Measurements from ENCODE around the gene PREX1.

Gene PREX1

GRCh38 chr20:48809673-48810072, 18.1 kb downstream of the PREX1 start:
- DNase-seq (ENCODE audit: low spot score), result no peak

- DNase-seq (ENCODE audit: low spot score), result peak; percentile 73
These were observed 19.3 kb downstream of the PREX1 start for GRCh38 chr20:48808382-48809034.

DNA sequence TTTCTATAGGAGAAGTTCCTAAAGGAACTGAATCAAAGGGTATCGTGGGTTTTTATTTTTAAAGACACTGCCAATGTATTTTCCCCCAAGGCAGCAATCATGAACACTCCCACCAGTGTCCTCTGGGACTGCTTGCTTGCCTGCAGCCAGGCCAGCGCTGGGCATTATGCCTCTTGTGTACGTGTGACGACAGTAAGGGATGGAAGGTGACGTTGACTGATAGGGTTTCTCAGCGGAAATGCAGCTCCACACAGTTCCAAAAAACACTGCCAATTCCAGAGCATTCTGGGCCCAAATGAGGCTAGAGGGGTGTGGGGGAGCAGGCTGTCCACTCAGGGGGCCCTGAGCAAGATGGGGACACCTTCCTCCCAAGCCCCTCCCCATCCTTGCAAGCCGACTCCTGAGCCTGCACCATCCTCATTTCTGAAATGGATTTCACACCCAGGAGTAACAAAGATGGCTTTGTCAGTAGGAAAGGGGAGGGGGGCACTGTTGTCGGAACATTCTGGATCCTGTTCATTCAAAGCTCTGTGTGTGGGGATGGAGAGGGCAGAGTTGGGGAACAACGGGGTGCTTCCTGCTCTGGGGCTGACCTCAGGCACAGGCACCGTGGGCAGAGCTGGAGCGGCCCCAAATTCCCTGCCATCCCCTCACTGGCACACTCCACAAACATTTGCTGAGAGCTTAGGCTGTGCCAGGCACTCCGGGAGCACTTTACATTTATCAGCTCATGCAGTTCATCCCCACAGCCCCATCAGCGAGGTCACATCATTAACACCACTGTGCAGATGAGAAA, 20.0 kb downstream of the PREX1 start:
- no peak for DNase-seq (ENCODE audit: low spot score)

GRCh38 chr20:48807051-48807450, 20.7 kb downstream of the PREX1 start:
- DNase-seq (ENCODE audit: low spot score), result no peak

DNA sequence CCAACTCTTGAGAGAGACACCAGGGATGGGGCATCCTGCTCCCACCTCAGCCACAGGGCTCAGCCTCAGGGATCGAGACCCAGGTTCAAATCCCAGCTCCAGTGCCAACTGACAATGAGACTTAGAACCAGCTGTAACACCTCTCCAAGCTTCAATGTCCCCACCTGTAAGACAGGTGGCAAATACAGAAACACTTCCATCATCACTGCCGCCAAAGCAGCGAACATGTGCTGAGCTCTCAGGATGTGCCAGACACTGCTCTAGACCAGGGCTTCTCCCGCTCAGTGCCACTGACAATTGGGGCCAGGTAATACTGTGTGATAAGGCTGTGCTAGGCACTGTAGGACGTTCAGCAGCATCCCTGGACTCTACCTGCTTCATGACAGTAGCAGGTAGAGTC, 22.1 kb downstream of the PREX1 start:
- no peak for DNase-seq (ENCODE audit: low spot score)

- no peak for DNase-seq (ENCODE audit: low spot score)
These were observed 22.5 kb downstream of the PREX1 start for GRCh38 chr20:48805286-48805685.

GRCh38 chr20:48804300-48804980, 23.4 kb downstream of the PREX1 start:
- no peak for DNase-seq (ENCODE audit: low spot score)

GRCh38 chr20:48803176-48804053, 24.4 kb downstream of the PREX1 start:
- no peak for DNase-seq (ENCODE audit: low spot score)

GRCh38 chr20:48802647-48803046, 25.2 kb downstream of the PREX1 start:
- DNase-seq (ENCODE audit: low spot score), result no peak

DNA sequence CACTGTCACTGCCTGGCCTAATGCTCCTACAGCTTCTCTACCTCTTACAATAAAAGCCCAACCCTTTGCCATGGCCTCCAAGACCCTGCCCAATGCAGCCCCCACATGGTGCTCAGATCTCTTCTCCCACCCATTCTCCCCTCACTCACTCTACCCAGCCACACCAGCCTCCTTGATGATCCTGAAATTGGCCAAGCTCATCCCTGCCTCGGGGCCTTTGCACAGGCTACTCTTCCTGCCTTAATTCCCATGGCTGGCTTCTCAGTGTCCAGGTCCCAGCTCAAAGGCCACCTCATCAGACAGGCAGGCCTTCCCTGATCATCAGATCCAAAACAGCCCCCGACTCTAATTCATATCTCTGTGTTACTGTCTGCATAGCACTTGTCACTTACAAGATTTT, 25.6 kb downstream of the PREX1 start:
- no peak for DNase-seq (ENCODE audit: low spot score)

GRCh38 chr20:48801197-48801596, 26.6 kb downstream of the PREX1 start:
- no peak for DNase-seq (ENCODE audit: low spot score)

DNA sequence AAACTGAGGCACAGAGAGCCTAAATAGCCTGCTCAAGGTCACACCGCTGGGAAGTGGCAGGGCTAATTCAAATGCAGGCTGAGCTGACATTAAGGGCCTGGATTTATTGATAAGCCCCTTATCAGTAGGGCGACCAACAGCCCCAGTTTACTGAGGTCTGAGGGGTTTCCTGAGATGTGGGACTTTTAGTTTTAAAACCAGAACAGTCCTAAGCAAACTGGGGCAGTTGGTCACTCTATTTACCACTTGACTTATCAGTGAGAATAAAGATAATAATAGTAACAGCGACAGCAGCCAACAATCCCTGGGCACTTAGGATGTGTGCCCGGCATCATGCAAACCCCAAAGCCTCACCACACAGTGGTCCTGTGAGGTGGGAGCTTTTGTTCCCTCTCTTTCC, 27.6 kb downstream of the PREX1 start:
- DNase-seq (ENCODE audit: low spot score), result no peak

- DNase-seq (ENCODE audit: low spot score), result no peak
These were observed 28.3 kb downstream of the PREX1 start for GRCh38 chr20:48799328-48800105.

GRCh38 chr20:48797850-48798747, 29.7 kb downstream of the PREX1 start:
- no peak for DNase-seq (ENCODE audit: low spot score)

DNA sequence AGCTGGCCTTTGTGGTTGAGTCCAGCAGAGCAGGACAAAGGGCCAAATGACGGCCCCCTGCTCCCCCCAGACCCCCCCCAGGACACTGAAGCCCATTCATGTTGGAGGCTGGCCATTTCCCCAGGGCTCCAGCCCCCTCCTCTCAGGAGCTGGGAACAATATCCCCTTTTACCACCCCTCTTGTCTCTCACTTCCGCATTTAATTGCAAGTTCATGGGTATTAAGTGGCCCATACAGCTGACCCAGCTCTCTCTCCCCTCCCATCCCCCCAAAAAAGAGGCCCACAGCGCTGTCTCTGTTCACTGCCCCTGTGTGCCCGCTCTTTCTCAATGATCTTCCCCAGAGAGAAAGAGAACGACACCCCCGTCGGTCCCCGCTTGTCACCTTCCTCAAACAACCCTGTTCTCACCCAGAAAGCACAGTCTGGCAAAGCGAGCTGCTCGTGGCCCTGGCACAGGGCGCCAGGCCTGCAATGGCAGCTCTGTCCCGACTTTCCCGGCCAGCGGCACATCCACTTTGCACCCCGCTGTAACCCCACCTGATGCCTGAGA, 30.4 kb downstream of the PREX1 start:
- DNase-seq (ENCODE audit: low spot score), result no peak

- no peak for DNase-seq (ENCODE audit: low spot score)
These were observed 32.1 kb downstream of the PREX1 start for GRCh38 chr20:48795732-48796131.

- DNase-seq (ENCODE audit: low spot score), result no peak
These were observed 32.9 kb downstream of the PREX1 start for GRCh38 chr20:48794816-48795457.

- no peak for DNase-seq (ENCODE audit: low spot score)
These were observed 33.4 kb downstream of the PREX1 start for GRCh38 chr20:48794360-48794759.

- DNase-seq (ENCODE audit: low spot score), result no peak
These were observed 34.0 kb downstream of the PREX1 start for GRCh38 chr20:48793776-48794175.

All from HuH-7.5 (cell line).